Lung (tissue), 12 donors: ENCODE measurements around the gene TMEM135. TPM values are rescaled to one million over a fixed set of nuclear protein-coding genes. Genes with fewer than 3 reads are reported as not detected.

Source experiments
- ATAC-seq: fragments of 200-7000 bp; cut with Tn5 transposase; one replicate; pipeline ENCODE4 v1.9.1; 2020; ENCODE audit warnings: moderate number of reproducible peaks; ENCODE audit not compliant: insufficient read depth, low FRiP score
- DNase-seq, 3 donors: peaks; one replicate each; pipeline ENCODE4 v3.0.0-alpha.2; 2013 to 2017
- H3K27ac ChIP-seq, 2 donors: one replicate each; pipeline ENCODE4 v1.5.1; 2013; ENCODE audit warnings: mild to moderate bottlenecking in 2 of 2, moderate library complexity in 2 of 2, control low read depth in 1 of 2, inconsistent platforms in 1 of 2, low read depth in 1 of 2, low read length in 1 of 2
- H3K27me3 ChIP-seq, 3 donors: one replicate each; pipeline ENCODE4 v1.5.1; 2013; ENCODE audit warnings: low read length in 2 of 3; ENCODE audit not compliant: control insufficient read depth in 3 of 3, insufficient read depth in 3 of 3
- H3K36me3 ChIP-seq, 4 donors: one replicate each; pipeline ENCODE4 v1.5.1; 2013; ENCODE audit warnings: low read length in 4 of 4, mild to moderate bottlenecking in 1 of 4, moderate library complexity in 1 of 4; ENCODE audit not compliant: control insufficient read depth in 4 of 4, insufficient read depth in 4 of 4
- H3K4me1 ChIP-seq, 5 donors: one replicate each; pipeline ENCODE4 v1.5.1; 2013; ENCODE audit warnings: low read length in 5 of 5, mild to moderate bottlenecking in 2 of 5, moderate library complexity in 1 of 5; ENCODE audit not compliant: control insufficient read depth in 5 of 5, insufficient read depth in 5 of 5
- H3K4me3 ChIP-seq: one replicate; pipeline ENCODE4 v1.5.1; 2013; ENCODE audit warnings: mild to moderate bottlenecking, control low read depth, moderate library complexity
- H3K9ac ChIP-seq, 2 donors: one replicate each; pipeline ENCODE4 v1.5.1; 2013; ENCODE audit warnings: low read length in 2 of 2, control low read depth in 1 of 2; ENCODE audit not compliant: insufficient read depth in 1 of 2
- H3K9me3 ChIP-seq, 4 donors: one replicate each; pipeline ENCODE4 v1.5.1; 2013; ENCODE audit warnings: low read length in 3 of 4, mild to moderate bottlenecking in 1 of 4, moderate library complexity in 1 of 4; ENCODE audit not compliant: control insufficient read depth in 4 of 4, insufficient read depth in 3 of 4
- CTCF ChIP-seq: IDR thresholded peaks from 2 replicates; pipeline ENCODE4 v1.5.1; 2012; ENCODE audit warnings: mild to moderate bottlenecking; ENCODE audit errors: control extremely low read depth, extremely low read depth
- WGBS, 2 donors: extraction: QIAGEN DNeasy Blood & Tissue Kit; methylation state at CpG; one replicate each; pipeline ENCODE4 v1.1.7; 2013; 5-methylcytosine and 5-hydroxymethylcytosine counted together
- polyA plus RNA-seq, 2 donors: library from polyadenylated mRNA; stranded (reverse); fragments of 200-250 nt; gene quantifications; one replicate each; pipeline ENCODE4 v1.2.1, GENCODE V29; 2013
- total RNA-seq, 2 donors: library from RNA; depleted of rRNA in 1 of 2; stranded (reverse); fragments of >200 nt in 1 of 2; gene quantifications; one replicate each; pipeline ENCODE4 v1.2.1, GENCODE V29; 2014 to 2021
- donor health status: control.
- donor health status: control.
- donor health status: Bipolar disorder and iron deficiency.
- donor health status: healthy.
- donor health status: DM: yes; HTN: yes; CAD: no.

TMEM135 gene
- total and polyA plus RNA-seq, 4 donors, result 5.9 to 42.0 (median 11.5) TPM

- ATAC-seq, result no peak
- H3K27ac ChIP-seq, result no peak overlapping the region
- H3K36me3 ChIP-seq, result no peaks in the 10 kb centered on the region
- H3K4me1 ChIP-seq, result peaks cover 0 to 3% (median 0%) of the 10 kb centered on the region in 5 donors
- 93 to 94% methylated on average over 1 of the region's 1 CpG for WGBS, 2 donors
- no peak overlapping the region for H3K9ac ChIP-seq
- TF ChIP-seq CTCF, result no peak
- no peaks in the 10 kb centered on the region for H3K9me3 ChIP-seq
- DNase-seq, result no peak
- no peaks in the 10 kb centered on the region for H3K27me3 ChIP-seq
- H3K4me3 ChIP-seq, result no peak overlapping the region
Measured at GRCh38 chr11:87120937-87121336, 83.2 kb downstream of the TMEM135 start.

- H3K36me3 ChIP-seq, result no peaks in the 10 kb centered on the region
- H3K27me3 ChIP-seq, result no peaks in the 10 kb centered on the region
- H3K9me3 ChIP-seq, result no peaks in the 10 kb centered on the region
- ATAC-seq (no peak), DNase-seq (no peak)
- no peak overlapping the region for H3K27ac ChIP-seq
- no peak overlapping the region for H3K9ac ChIP-seq
- peaks cover 0 to 3% (median 0%) of the 10 kb centered on the region in 5 donors for H3K4me1 ChIP-seq
- WGBS, 2 donors, result 89 to 91% methylated on average over 3 of the region's 3 CpGs
- no peak overlapping the region for H3K4me3 ChIP-seq
- no peak for TF ChIP-seq CTCF
Measured at GRCh38 chr11:87122852-87123251, 85.1 kb downstream of the TMEM135 start.

- no peak for DNase-seq
- no peak overlapping the region for H3K27ac ChIP-seq
- H3K4me1 ChIP-seq, result peaks cover 0 to 7% (median 0%) of the 10 kb centered on the region in 5 donors
- no peaks in the 10 kb centered on the region for H3K9me3 ChIP-seq
- H3K9ac ChIP-seq, result no peak overlapping the region
- H3K4me3 ChIP-seq, result no peak overlapping the region
- WGBS, 2 donors, result 83 to 92% methylated on average over 2 of the region's 2 CpGs
- H3K27me3 ChIP-seq, result no peaks in the 10 kb centered on the region
- TF ChIP-seq CTCF, result no peak
- ATAC-seq, result peak; percentile 66
- H3K36me3 ChIP-seq, result no peaks in the 10 kb centered on the region
Measured at GRCh38 chr11:87125257-87125656, 87.5 kb downstream of the TMEM135 start.

- H3K36me3 ChIP-seq, result no peaks in the 10 kb centered on the region
- no peak overlapping the region for H3K4me3 ChIP-seq
- peaks cover 0 to 7% (median 0%) of the 10 kb centered on the region in 5 donors for H3K4me1 ChIP-seq
- 88 to 89% methylated on average over 4 of the region's 4 CpGs for WGBS, 2 donors
- H3K27me3 ChIP-seq, result no peaks in the 10 kb centered on the region
- no peak for TF ChIP-seq CTCF
- no peak overlapping the region for H3K9ac ChIP-seq
- peaks cover 0 to 3% (median 0%) of the 10 kb centered on the region in 4 donors for H3K9me3 ChIP-seq
- no peak overlapping the region for H3K27ac ChIP-seq
- no peak for DNase-seq
- ATAC-seq, result no peak
Measured at GRCh38 chr11:87127101-87127500, 89.4 kb downstream of the TMEM135 start.
